Inflammatory macrophage treated with lipopolysaccharide for 1 hour (primary cell): Measurements from ENCODE around the gene NEDD9.
A peak's percentile ranks its signal among the peaks of the same experiment; 100 is the strongest.

Source experiments
- DNase-seq, 2 donors: peaks; one replicate each; pipeline ENCODE4 v3.0.0-alpha.2; 2020 to 2022

NEDD9 gene, protein sequence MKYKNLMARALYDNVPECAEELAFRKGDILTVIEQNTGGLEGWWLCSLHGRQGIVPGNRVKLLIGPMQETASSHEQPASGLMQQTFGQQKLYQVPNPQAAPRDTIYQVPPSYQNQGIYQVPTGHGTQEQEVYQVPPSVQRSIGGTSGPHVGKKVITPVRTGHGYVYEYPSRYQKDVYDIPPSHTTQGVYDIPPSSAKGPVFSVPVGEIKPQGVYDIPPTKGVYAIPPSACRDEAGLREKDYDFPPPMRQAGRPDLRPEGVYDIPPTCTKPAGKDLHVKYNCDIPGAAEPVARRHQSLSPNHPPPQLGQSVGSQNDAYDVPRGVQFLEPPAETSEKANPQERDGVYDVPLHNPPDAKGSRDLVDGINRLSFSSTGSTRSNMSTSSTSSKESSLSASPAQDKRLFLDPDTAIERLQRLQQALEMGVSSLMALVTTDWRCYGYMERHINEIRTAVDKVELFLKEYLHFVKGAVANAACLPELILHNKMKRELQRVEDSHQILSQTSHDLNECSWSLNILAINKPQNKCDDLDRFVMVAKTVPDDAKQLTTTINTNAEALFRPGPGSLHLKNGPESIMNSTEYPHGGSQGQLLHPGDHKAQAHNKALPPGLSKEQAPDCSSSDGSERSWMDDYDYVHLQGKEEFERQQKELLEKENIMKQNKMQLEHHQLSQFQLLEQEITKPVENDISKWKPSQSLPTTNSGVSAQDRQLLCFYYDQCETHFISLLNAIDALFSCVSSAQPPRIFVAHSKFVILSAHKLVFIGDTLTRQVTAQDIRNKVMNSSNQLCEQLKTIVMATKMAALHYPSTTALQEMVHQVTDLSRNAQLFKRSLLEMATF

DNA sequence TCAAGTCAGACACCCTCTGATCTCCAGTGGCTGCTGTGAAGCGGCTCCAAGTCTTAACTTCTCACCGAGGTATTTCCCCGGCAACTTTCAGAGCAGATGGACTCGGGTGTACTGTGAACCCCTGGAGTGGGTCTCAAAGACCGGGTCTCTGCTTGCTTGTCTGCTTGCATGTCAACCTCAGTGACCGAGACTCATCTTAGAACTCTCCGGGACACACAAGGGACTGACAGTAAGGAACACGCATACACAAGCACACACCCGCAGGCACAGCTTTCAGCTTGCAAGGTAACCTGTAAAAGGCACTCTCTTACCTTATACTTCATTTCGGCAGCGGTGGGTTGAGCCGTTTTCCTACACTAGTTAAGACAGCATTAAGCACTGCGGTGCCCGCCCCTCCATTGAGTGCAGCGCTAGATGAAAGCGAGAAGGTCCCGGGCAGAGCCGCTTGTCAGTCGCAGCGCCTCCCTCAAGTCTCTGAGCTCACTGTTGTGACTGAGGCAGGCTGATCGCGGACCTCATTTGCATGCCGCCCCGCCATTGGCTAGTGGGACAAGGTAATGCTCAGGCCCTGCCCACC is at the start of gene NEDD9:
Gene NEDD9, minus strand, starts transcription at position 476 of the 577 bp plus-strand sequence. Its CDS starts 153 bp downstream, at position 323.
- DNase-seq: peak; percentile 94 to 99

DNA sequence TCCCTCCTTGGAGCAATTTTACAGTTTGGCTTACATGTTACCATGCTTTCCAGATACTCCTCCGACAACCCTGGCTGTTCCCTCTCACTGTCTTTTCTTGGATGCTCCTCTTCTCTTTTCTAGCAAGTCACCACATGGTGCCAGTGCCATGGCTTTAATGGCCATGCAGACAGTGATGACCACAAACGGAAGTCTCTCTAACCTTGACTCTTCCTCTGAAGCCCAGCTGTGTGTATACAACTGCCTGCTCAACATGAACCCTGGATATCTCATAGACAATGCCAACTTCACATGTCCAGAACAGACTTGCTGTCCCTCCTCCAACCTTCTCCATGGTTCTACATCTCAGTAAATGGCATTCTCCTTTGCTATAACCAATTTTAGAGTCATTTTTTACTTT is 49.8 kb upstream of the NEDD9 start:
- DNase-seq: no peak

DNA sequence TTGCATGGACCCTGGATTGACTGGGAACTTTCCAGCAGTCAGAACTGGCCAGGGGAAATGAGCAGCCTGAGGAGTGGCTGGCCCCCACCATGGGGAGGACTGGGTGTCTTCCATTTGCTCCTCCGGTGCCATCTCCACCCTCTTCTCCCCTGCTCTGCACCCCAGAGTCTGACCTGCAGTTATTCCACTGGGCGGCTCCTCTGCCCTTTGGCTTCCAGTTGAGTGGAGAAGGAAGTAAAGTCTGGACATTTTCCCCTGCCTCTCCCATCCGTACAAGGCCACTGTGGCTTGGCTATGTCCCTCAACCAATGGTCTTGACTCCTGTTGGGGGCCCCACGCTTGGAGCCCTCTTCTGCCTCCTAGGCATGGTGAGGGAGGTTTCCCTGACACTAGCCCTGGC is 47.9 kb upstream of the NEDD9 start:
- DNase-seq: no peak

DNA sequence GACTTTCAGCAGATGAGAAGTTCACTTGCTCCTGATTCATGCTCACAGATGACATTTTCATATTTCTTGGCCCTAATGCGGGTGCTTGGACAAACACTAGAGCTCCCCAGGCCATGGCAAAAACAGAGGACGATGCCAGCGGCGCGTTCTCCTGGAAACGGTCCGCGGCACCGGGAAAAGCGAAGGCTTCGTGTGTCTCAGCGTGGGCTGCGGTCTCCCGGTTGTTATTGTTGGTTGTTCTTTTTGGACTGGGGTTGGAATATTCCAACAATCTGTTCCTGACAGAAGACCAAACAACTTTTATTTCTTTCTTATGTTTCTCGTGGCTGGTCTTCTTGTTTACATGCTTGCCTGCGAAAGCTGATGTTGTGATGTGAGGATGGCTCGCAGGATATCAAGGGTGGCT is 46.8 kb upstream of the NEDD9 start:
- no peak for DNase-seq

DNA sequence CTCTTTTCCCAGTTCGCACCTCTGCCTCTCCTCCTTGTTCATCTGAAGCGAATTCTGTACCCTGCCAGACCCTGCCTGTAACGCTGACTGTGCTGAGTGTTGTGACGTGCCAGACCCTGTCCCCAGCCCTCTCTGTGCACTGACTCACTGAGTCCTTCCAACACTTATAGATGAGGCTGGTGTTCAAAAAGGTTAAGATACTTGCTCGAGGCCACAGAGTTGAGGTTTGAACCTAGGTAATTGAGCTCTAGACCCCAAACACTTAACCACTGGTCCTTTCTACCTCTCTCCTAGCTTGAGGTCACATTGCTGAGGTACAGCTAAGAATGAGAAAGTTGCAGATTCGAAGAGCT is 45.7 kb upstream of the NEDD9 start:
- no peak for DNase-seq

DNA sequence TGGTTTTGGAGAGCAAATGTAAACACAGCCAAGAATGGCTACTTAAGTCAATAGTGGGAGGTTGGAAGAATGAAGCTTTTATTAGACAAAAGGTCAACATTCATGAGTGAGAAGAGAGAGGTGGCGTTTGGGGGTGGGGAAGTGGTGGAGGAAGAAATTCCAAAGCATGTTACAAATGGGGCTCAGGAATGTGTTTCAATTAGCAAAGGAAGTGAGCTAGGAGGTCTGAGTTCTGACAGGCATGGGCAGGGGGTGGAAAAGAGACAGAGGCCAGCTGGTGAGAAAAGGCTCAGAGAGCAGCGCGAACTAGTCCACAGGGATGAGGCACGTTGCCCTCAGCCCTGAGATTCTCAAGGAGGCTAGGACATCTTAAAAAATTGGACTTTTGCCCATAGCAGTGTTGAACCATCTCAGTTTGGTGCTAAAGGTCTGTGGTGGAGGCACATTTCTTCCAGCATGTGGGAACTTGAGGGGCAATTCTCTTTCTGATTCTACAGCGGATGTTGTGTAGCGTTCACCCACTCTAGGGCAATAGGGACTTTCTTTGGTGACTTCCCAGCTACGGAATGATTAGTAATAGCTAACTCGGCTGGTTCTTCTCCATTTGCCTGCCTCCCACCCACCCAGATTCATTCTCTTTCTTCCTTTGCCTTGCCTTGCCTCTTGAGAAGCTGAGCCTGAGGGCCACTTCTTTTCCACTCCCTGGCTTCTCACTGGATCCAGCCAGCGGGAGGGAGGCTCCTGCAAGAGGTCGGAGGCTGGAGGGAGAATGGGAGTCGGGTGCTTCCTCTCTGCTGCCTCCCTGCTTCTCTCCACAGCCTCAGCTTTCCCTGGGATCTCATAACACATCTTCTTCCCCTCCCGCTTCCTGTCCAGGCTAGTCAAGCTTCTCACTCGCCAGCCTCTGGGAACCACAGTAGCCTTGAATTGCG is 45.1 kb upstream of the NEDD9 start:
- DNase-seq: peak; percentile 66 to 97

DNA sequence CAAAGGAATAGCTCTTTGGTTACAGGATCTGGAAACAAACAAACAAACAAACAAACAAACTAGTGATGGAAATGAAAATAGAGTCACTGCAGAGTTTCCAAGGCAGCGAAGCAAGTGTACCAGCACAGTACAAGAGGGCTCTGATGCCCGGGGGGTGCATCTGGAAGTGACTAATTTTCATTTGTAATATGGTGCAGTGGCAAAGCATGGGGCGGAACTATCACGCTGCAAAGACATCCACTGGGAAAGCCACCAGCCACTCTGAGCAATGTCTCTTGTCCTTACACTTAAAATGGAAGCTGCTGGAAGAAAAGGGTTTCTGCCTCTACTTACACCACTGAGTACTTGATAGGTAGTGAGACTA is 44.4 kb upstream of the NEDD9 start:
- no peak for DNase-seq

DNA sequence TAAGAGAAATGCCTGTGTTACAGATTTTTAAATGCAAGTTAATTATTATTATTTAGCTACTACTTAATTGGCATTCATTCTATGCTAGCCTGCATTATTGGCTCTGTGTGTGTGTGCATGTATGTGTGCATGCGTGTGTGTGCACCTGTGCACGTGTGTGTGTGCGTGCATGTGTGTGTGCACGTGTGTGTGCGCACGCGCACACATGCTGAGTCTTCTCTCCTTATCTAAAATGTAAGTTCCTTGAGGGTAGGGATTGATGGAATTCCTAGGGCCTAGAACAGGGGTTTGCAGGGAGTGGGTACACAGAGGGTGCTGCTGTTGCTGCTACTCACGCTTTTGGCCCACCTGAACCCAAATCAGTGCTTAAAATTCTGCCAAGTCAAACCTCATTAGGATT is 43.8 kb upstream of the NEDD9 start:
- no peak for DNase-seq

DNA sequence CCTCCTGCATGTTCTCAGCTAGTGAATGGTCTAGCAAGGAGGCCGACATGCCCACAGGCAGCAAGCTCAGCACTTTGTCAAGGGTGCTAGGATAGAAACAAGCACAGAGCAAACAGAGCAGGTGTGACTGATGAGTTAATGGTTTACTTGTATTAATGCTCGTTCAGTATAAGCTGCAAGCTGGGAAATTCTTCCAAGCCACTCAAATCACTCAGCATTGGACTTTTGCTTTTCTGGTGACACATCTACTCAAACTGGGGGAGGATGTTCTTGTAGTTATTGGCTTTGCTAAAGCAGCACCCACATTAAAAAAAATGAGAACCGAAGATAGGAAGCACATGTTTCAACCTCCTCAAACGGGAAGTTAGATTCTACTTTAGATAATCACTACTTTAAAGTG is 43.1 kb upstream of the NEDD9 start:
- DNase-seq: peak; percentile 90 to 98

DNA sequence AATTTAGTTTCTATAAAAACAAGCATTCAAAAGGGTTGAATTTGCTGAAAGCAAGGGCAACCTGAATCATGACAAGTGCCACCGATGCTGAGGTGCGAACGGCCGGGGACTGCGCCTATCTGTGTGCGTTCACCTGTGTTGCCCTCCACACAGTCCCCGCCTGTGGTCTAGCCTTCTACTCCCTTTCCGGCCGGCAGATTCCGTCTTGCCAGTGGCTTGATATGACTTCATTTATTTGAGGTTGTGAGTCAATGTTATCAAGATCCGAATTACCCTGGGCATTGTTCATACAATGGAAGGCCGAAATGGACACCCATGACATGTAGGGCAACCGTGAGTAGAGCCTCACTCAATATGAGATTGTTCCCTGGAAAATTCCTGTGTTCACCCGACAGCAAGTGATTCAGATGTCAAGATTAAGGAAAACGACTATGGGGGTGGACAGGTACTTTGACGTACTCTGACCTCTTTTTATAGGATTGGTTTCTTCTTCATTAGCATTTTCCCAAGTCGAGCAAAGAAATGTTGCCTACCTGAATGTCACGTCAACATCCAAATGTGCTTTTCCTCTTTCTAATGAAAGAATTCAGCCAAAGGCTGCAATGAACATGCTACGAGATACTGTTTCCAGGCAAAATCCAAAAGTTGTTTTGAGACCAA is 41.1 kb upstream of the NEDD9 start:
- DNase-seq: no peak

DNA sequence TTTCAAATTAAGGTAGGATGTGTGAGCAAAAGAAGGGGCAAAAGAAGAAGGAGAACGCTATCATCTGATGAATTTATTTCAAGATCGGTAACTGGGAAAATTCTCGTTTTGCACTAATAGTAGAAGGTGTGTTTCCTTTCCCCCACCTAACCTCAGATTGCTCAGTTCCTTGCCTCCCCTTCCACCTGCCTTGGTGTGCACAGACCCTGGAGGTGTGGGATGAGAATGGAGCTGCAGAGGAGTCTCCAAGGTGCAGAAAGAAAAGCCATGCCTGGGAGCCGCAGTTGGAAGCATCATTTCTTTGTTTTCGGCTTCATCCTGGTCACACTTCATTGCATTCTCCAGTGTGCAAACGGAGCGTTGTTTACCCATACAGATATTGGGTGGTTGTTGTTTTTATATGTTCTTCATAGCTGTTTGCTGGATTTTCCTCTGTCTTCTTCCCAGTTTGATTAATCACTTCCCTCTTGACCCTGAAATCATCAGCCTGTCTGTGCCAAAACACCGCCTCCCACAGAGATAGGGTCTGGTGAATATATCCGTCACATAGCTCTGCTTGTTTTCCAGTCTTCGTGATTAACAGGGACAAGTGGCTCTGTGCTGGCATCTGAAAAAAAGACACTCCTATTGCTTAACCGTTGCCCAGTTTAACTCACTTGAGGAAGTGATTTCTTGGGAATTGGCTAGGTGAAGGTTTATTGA is 40.2 kb upstream of the NEDD9 start:
- peak in 1 of 2 donors; percentile 72 for DNase-seq

DNA sequence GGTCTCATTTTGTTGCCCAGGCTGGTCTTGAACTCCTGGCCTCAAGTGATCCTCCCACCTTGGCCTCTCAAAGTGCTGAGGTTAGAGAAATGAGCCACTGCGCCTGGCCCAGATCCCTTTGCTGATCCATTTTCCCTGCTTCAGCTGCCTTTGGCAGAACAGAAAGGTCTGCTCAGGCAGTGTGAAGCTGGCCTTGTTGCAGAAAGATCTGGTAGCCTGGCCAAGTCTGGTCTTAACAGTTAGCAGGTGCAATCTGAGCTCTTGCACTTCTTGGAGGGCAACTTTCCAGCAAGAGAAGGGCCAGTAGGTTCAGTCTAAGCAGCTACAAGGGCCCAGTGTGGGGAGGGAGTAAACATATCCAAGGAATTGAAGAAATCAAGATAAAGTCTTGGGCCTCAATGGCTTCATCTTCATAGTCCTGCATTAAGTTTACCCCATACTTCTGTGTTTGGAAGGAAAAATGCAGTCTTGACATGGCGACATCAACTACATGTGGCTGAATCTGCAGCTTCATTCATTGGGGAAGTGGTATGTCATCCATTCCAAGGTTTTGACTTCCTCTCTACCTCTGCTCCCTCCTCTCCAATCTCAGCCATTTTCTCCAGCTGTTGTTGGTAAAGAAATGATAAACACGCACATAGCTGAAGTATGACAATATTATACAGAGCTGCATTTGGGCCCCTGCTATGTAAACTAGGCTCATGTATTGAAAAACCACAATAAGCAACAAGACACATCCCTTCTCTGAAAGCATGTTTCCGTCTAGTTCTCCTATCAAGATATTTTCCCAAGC is 39.0 kb upstream of the NEDD9 start:
- DNase-seq: peak in 1 of 2 donors; percentile 49

DNA sequence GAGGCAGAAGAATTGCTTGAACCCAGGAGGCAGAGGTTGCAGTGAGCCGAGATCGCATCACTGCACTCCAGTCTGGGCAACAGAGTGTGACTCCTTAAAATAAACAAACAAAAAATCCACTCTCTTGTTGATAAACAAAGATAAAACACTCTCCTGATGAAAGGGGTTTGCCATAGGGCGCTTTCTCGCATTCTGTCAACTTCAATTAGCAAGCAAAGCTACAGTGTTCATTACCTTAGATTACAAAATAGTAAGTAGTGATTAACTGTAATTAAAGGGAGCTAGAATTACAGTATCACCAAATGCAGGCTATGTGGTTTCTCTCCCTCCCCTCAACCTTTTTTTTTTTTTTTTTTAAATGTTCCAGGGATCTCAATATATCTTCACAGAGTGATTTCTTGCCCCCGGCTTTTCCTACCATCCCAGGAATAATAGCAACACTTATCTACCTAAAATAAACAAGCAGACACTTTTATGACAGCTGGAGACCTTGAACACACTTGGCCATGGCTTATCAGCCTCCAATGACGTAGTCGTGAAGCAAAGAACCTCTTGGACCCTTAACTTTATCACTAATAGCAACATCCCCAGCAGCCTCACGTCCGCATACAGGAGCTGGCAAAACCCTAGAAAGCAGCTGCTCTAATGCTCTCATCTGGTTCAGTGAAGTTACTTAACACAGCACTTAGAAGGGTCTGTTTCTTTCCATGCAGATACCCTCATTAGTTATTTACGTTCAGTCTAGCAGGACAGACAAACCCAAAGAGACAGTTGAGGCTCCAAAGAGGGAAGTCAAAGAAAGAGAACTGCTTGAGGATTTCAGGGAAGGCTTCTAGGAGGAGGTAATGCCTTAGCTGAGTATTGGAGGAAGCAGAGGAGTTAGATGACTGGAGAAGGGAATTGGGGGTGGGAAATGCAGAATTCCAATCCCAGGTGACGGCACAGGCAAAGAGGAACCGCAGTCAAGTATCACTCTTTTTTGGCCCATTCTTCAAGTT is 37.9 kb upstream of the NEDD9 start:
- DNase-seq: no peak

DNA sequence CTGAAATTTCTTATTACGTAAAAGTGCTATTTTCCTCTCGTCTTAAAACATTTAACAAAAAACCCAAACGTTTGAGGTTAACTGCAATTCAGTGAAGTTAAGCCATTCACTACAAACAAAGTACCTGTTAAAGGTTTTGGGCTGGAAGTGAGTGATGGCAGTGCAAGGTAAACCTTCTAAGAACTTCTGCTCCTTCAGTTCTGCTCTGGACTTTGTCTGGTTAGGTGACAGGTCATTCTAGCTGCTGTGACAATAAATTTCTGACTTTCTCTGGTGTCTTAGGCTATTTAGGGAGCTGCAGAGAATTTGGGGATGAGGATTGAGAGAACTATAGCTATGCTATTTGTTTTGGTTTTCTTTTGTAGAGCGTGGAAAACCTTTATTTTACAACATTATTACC is 36.5 kb upstream of the NEDD9 start:
- no peak for DNase-seq

DNA sequence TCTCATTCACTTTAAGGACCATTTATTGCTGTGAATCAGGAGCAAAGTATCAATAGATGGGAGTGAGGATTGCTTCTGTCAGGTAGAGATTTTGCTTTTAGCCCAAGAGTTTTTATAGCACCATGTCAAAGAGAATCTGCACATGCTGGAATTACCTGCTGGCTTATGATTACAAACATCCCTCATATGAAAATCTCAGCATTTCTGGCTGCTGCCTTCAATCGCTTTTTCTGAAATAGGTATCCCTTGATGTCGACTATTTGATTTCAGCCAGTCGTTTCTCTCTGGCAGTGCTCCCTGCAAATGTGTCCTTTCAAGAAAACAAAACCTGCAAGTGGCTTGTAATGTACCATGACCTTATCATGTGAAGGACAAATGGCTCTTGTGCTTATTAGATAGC is 34.5 kb upstream of the NEDD9 start:
- DNase-seq: no peak

DNA sequence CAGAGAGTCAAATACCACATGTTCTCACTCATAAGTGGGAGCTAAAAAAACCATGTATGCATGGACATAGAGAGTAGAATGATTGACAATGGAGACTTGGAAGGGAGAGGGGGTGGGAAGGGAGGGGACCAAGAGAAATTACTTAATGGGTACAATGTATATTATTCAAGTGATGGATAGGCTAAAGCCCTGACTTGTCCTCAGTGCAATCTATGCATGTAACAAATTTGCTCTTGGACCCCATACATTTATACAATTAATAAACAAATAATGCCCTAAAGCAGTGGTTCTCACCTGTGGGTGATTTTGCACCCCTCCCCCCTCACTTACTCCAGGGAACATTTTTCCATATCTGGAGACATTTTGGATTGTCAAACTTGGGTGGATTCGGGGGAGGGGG is 33.5 kb upstream of the NEDD9 start:
- no peak for DNase-seq

DNA sequence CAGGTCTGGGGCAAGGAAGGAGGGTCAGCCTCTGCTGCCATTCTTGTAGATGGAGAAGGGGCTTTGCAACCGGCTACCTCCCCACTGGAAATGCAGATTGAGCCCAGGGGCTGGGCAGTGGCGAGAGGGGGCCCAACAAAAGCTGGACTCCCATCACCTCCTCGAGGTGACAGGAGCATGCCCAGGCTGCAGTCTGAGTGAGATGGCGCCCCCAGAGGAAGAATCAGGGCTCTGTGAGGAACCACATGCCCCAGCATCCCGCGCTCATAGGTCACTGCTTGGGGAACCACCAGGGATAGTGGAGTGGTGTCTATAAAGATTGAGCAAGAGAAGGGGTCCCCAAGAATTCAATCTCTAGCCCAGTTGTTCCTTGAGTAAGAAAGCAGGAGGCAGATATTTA is 31.6 kb upstream of the NEDD9 start:
- no peak for DNase-seq

DNA sequence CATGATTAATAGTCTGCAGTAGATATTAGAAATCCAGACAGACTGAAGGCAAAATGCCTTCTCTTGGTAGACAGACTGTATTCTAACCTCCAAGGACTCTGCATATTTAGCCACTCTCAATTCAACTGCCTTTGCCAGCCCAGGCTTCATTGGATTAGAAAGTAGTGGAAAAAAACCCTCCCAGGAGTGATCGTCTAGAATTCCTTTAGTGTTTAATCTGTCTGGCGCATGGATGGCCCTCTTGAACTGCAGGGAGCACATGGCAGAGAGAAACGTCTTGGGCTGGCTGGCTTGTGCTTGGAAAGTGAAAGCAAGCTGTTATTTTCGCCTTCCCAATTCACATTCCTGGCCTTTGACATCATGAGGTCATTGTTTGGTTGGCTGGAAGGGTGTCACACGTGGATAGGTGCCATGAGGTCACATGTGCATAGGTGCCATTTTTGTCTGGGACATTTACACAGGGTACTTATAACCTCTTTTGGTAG is 30.9 kb upstream of the NEDD9 start:
- DNase-seq: no peak

DNA sequence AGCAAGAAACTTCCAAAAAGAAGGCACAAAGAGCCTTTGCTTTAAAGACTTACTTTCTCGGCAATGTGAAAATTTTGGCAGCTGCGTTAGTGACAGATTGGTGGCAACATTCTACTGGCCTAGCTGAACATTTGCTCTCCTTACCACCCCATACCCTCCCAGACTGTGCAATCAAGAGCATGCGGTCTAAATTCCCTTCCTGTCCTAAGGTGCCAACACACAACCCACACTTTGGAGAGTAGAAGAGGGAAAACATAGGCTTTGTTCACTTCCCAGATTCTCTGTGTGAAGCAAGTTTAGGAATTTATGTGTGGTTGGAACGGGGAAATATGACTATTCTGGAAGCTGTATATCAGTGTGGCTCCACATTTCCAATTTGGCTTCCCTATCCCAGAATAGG is 29.8 kb upstream of the NEDD9 start:
- DNase-seq: no peak
